ENCODE measurements around the gene ENHO.

The ENHO gene

DNA sequence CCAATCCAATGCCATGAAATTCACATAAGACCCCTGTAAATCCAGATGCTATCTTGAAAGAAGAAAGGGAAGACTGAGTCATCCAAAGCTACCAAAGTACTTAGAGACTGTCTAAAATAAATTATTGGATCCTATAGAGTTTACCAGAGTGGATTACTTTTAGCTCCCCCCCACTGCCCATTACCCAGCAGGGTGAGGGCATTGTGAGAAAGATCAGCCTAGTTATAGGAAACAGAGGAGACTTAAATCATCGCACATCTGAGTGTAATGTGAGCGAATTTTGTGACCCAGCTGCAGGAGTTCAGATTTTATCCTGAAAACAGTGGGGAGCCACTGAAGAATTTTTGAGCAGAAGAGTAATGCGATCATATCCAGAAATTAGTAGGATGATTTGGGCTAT is 1.6 kb upstream of the ENHO start:
- no peak for DNase-seq (ENCODE audit: low read depth in 2 of 2)

DNA sequence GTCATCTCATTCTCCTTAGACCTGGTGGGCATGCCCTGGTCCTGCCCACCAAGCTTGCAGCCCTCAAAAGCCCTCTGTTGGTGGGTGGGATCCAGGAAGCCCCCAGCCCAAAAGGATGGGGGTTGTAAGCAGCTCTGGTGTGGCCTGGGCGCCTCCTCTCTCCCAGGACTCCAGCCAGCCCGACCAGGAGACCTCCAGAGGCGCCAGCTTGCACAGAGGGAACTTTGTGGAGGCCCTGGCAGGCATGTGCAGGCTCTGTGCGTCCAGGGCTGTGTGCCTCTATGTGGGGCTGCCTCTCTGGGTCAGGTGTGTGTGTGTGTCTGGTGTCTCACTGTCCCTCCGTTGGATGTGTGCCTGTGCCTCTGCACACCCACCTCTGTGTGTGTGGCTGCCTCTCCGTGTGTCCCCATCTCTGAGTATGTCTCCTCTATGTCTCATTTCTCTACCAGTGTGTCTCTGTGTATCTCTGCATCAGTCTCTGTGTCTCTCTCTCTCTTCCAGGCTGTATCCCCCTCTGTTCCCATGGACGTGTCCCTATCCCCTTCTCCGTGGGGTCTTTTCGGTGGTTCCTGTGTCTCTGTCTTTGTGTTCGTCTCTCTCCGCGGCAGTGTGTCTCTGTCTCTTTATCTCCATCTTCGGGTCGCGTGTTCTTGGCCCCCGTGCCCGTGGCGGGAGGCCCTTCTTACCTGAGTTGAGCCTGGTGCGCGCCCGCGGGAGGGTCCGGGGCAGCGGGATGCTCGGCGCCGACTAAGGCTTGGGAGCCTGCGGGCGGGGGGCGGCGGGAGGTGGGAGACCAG is 501 bp downstream of the ENHO start:
- no peak for DNase-seq (ENCODE audit: low read depth in 2 of 2)

DNA sequence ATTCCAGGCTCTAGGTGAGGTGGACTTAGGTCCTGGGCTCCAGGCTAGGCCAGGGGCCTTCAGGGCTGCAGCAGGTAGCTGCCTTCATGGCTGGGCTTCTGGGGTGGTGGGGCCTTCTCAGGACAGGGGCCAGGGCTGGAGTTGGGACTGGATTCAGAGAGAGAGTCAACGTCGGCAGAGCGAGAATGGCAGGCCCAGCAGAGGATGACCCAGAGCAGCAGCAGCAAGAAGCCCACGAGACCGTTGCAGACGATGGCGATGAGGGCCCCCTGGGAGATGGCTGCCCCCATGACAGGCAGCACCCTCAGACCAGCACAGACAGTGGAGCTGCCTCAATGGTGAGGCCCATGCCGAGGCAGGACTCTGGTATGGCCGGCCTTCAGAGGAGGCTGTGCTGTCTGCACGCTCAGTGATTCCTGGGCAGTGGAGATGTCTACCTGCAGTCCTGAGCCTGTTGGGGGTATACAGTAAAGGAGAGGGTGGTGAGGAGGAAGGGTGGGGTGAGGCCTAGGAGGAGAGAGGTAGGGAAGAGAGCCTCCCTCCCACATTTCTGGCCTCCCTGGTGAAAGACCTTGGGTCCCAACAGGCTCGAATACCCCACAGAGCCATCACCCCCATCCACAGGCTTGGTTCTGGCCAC is 1.3 kb downstream of the ENHO start:
- no peak for DNase-seq (ENCODE audit: low read depth in 2 of 2)

DNA sequence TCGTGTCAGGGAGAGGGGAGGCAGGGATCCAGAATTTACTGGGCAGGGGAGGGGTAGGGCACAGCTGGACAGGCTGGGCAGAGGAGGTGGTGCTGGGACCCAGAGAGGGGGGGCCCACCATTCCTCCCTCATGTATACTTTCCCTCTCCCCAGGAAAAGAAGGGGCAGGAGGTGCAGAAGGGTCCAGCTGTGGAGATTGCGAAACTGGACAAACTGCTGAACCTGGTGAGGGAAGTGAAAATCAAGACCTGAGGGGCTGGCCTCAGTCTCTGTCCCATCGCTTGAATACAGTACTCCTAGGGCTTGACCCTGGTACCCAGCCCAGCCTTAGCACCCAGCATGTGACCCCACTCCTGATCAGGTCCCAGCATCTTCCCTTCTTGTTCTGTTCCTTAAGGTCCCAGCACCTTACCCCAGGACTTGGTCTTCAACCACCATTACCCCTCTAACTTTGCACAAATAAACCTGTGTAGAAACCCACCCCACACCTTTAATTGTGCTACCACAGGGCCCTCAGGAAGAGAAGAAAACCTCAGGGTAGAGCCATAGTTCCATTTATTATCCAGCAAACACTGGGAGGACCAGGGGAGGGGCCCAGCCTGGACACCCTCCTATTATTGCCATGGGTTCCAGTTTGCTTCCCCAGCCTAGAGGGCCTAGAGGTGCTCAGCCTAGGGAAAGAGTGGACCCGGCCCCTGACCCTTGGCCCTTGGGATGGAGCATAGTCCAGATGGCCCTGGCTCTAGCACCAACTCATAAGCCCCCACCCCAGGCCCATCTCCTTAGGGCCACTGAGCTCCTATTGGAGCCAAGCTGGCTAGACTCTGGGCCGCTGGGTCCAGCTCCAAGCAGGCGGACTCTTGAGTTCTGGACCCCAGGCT is 2.0 kb downstream of the ENHO start:
- no peak for DNase-seq (ENCODE audit: low read depth in 2 of 2)

DNA sequence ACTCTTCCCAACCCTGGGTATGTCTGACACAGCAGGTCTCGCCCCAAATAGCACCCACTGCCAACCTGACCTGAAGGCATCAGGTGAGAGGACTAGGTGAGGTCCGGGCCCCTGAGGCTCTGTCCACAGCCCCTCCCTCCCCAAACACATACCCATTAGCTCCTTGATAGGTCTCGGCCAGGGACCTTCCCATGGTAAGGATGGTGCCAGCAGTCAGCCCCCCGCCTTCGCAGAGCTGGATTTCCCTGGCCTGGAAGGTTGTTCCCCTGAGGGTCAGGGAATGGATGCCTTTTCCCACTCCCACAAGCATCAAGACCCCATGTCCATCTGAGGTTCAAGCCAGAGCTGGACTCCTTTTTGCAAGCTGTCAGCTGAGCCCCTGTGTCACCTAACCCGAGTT is 2.7 kb downstream of the ENHO start:
- DNase-seq (ENCODE audit: low read depth in 2 of 2), result no peak

DNA sequence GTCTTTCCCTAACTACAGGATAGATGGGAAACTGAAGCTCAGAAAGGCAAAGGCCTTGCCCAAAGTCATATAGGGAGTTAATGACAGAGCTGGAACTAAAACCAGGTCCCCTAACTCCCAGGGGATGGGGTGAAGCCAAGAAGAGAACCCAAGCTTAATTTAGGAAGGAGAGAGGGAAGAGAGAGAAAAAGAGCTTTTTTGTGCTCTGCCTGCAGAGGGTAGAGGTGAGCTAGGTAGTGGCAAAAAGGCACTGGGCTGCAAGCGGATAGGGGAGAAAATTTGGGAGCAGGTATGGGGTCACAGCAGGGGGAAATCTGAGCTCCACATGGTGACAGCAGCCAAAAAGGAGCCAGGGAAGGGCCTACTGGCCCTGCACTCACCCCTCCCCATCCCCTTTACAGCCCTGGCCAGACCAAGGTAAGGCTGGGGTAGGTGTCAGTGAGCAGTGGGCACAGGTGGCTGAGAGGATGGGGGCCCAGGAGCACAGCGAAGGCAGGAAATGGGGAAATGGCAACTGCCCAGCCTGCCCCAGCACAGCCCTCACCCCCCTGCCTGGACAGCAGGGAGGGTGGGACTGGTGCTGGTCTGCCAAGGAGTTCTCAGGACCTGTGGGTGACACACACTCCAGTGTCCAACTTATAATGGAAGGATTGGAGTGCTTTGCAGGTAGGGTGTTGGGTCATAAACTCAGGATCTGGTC is 3.3 kb downstream of the ENHO start:
- no peak for DNase-seq (ENCODE audit: low read depth in 2 of 2)

DNA sequence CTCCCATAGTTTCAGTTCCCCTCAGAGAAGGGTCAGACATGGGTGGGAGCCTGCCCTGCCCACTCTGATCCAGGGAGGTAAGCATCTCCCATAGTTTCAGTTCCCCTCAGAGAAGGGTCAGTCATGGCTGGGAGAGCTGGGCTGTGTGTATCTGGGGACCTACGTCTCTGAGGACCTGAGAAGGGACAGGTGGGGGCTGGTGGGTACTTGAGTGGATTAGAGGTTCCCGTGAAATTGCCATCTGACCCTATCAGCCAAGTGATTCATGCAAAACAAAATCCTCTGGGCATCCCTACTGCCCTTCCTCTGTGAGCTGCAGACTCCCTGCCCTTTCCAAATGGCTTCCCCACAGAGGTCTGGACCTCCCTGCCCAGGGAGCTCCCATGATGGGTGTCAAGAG is 3.9 kb downstream of the ENHO start:
- no peak for DNase-seq (ENCODE audit: low read depth in 2 of 2)

DNA sequence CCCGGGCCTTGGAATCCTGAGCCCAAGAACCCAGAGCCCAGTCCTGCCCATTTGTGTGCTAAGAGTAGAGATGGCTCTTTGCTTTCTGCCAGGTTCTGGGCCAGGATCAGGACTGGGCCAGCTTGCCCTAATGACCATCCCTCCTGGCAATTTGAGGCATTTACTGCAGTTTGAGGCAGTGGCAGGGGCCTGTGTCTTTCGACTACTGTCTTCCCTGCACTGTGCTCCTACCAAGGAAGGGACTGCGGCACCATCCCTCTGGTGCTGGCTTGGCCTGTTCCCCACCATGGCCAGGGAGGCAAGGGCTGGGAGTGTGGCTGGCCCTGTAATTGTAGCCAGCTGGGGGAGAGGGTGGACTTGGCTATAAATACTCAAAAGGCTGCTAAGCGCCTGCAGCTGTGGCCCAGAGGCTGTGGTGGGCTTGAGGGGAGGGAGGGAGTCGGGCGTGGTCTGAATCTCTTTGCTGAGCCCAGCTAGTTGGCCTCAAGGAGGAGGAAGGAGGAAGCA is 4.6 kb downstream of the ENHO start:
- DNase-seq (ENCODE audit: low read depth in 2 of 2), result no peak

DNA sequence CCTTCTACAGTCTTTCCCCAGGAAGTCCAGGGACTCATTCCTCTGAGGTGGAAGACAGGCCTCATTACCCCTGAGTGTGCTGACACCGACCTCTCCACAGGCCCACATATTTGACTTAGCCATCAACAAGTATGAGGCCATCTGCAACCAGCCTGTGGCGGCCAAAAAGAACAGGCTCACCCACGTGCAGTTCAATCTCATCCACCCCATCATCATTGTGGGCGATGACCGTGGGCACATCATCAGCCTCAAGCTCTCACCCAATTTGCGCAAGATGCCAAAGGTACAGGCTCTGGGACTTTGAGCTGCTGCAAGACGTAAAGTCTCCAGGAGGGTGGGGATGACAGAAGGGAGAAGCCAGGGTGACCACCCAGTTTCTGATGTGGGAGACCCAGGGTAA is 5.6 kb downstream of the ENHO start:
- no peak for DNase-seq (ENCODE audit: low read depth in 2 of 2)

DNA sequence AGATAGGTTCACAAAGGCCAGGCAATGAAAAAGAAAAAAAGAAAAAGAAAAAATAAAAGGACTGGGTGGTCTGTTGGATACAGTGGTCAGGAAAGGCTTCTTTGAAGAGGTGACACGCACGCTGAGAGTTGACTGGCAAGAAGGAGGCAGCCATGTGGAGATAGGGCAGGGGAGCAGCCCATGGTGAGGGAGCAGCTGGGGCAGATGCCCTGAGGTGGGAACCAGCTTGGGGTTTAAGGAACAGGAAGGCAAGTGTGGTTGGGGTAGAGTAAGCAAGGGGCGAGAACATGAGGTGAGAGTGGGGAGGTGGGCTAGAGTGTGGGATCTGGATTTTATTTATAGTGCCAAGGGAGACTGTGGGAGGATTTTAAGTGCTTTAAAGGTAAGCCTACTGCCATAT is 6.8 kb downstream of the ENHO start:
- no peak for DNase-seq (ENCODE audit: low read depth in 2 of 2)

DNA sequence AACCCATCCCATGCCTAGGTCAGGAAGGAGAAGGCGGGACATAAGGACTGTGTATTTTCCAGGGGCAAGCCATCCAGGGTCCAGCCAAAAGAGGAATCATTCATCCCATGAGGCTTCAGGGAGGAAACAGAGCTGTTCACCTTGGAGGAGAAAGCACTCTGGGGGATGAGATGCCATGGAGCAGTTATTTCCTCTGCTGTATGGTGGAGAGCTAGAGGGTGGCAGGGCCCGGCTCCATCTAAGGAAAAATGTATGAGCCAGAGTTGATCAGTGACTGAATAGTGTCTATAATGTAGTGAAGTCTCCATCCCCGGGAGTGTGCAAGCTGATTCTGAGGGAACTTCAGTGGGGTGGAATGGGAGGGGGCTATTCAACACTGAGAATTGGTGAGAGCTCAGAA is 8.0 kb downstream of the ENHO start:
- DNase-seq (ENCODE audit: low read depth in 2 of 2), result no peak

DNA sequence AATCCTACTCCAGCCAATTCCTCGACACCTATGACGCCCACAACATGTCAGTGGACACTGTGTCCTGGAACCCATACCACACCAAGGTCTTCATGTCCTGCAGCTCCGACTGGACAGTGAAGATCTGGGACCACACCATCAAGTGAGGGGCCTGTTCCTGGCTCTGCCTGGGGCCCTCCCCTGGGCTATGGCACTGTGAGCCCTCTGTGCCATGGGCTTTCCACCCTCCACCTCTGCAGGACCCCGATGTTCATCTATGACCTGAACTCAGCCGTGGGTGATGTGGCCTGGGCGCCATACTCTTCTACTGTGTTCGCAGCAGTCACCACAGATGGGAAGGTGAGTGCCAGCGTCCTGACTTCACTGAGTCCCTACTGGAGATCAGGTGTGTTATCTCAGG is 8.4 kb downstream of the ENHO start:
- DNase-seq (ENCODE audit: low read depth in 2 of 2), result no peak

DNA sequence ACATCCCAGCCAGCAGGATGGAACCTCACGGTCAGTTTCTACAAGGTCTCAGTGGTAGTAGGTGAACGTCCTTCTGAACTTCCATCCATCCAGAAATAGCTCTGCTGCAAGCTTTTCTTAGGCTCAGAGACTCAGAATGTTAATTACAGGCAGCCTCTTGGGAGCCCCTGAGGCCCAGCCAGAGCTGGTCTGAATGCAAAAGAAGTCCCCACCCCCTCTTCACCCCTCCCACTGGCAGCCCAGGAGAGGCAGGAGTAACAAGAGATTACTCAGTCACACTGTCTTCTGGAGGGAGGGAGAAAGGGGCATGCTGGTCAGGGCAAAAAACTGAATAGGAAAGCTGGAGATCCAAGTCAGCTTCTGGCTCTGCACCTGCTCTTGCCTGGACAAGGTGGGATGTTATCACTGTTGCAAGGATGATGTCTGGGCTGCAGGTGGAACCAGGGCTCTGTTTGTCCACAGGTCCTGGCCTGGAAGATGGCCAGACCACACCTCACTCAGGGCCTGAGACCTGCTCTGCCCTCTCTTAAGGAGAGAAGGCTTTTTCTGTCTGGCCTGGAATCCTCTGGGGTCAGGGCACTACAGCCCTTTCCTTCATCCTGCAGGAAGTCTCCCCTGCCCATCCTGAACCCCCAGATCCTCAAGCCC is 9.1 kb downstream of the ENHO start:
- no peak for DNase-seq (ENCODE audit: low read depth in 2 of 2)

DNA sequence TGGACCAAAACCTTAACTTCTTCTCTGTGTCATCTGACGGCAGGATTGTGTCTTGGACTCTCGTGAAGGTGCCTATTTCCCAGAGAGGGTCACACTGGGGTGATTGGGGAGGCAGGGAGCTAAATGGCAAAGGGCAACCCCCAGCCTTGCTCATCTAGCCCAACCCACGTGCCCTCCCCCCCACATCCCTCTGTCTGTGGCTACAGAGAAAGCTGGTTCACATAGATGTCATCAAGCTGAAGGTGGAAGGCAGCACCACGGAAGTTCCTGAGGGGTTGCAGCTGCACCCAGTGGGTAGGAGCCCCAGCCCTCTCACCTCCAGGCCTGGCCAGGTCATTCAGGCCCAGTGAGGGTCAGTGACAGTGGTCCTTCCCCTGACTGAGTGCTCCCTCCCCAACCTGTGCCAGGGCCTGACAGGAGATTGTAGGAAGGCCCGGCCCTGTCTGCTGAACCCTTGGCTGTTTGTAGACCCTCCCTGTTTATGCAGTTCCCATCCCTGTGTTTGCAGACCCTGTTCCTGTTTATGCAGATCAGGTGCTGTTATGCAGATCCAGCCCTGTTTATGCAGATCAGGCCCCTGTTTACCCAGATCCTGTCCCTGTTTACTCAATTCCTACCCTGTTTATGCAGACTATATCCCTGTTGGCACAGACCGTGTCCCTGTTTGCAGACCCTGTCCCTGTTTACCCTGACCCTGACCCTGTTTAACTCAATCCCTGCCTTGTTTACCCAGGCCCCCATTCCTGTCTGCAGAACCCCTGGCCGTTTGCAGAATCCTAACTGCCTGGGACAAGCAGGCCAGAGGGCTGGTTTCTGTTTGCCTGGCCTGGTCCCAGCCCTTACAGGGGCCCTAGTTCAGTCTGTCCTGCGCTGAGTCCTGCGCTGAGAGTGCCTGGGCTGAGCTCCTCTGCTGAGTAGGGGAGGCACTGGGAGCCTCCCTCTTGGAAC is 10.4 kb downstream of the ENHO start:
- no peak for DNase-seq (ENCODE audit: low read depth in 2 of 2)

DNA sequence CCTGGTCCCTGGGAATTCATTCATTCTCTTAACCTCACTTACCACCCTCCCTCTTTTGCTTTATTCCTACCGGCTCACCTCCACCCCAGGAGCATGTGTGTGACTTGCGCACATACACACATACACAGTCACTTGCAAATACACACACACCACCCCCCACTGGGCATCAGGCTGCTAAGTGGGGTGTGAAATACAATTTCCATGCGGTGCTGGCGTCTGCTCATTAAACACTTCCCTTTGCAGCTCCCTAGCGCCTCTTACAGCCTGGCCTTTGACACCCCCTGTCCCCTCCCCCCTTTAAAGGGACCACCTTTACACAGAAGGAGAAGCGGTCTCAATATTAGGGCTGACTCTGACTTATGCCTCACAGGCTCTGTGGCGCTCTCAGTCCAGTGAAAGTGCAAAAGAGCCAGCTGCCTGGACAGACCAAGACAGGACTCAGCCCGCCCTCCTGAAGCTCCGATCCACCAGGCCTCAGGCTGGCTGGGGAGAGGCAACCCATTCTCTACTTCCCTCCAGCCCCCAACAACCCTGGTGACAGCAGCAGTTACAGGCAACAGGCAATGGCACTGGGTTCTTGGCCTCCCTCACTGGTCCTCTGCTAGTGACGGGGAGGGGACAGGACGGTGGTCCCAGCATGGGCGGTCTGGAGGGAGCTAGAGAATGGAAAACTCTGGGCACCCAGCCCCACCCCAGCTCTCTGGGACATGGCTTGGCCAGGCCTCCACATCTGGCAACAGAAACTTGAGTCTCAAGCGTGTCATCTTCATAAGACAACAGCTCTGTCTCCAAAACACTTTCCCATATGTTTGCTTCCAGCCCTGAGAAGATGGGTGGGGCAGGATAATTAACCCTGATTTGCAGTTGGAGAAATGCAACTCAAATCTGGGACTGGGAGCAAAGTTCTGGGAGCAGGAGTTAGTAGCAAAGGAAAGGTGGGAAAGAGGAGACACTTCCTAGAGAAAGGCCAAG is 12.0 kb downstream of the ENHO start:
- DNase-seq (ENCODE audit: low read depth in 2 of 2), result no peak

DNA sequence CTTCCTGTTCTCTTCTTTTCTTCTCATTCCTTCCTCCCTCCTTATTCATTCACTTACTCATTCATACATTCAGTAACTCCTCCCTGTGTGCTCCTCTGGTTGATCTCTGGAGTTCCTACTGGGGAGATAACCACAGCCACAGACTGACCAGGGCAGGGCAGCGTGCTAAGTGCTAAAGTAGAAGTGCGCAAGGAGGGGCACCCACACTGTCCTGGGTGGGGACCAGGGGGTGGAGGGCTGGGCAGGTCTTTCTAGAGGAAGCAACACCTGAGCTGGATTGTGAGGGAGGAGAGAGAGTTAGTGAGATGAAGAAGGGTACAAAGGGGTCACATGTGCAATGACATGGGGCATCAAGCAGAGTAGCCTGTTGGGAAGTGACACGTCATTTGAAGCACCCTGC is 13.8 kb downstream of the ENHO start:
- DNase-seq (ENCODE audit: low read depth in 2 of 2), result no peak

DNA sequence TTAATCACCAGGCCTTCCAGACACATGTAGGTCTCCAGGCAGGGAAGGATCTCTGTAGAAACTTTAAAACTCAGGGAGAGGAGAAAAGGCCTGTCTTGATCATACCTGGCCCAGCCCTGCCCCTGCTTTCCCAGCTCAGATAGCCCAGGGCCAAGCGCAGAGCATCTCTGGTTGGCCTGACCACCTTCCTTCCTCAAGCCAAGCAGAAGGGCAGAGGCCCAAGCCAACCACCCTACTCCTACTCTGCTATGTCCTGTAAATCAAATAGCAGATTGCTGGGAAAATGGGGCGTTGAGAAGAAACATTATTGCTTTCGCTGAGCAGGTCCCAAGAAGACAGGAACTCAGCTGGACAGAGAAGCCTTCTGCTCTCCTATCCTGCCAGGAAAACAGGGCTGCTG is 14.3 kb downstream of the ENHO start:
- no peak for DNase-seq (ENCODE audit: low read depth in 2 of 2)

DNA sequence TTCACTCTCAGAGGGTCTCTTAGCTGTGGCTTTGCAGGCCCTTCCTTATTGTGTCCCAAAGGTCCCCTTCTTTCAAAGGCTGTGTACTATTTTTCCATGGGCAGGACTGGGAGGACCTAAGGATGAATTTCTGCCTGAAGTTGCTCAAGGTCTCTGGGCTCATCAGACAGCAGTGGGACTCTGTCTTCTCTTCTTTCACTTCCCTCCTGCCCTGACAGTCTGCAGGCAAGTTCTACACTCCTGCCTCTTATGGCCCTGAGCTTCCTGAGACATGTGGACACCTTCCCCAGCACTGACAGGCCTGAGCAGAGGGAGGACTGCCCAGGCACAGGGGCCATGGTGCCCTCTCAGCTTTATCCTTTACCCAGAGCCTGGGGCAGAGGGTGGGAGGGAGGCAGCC is 14.8 kb downstream of the ENHO start:
- no peak for DNase-seq (ENCODE audit: low read depth in 2 of 2)

DNA sequence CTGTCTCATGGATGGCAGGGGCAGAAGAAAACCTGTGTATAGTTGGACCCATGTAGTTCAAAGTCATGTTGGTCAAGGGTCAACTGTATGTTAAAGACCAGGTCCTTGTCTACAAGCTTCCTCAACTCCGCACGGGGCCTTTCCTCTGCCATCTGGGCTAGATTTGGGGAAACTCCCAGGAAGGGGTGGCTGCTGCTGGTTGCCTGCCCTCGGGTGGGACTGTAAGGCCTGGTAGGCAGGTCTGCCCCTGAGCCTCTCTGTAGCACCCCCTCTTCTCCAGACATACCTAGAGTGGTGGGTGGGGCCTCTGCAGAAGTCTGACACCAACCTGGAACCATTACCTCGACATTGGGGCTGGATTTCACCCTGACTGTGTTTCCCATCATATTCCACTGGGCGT is 15.2 kb downstream of the ENHO start:
- DNase-seq (ENCODE audit: low read depth in 2 of 2), result no peak

Data from stimulated activated CD4-positive, alpha-beta T cell treated with anti-CD3 and anti-CD28 coated beads, Interleukin-15, amount 100 ng/mL, for 48 hours (primary cell).